K562 (cell line): ENCODE results near the gene KMT2D. TPM values are rescaled to one million over a fixed set of nuclear protein-coding genes. Genes with fewer than 3 reads are reported as not detected.

Experiments used
- ATAC-seq: fragments of 200-7000 bp; cut with Tn5 transposase; 3 replicates; pipeline ENCODE4 v1.9.1; 2020; ENCODE audit warnings: moderate library complexity
- BruUV-seq: library from RNA; stranded (reverse); fragments of 400-500 nt; replicated peaks from 2 replicates; lab custom pipeline; 2021; lab: Mats Ljungman, UMichigan
- CTCF ChIA-PET: fragments of 300-600 bp; formaldehyde crosslinking; extraction: SDS; loops from one replicate; lab custom pipeline; 2021; ENCODE audit warnings: low intra/inter-chr PET ratio; lab: Yijun Ruan, JAX
- POLR2A ChIA-PET: fragments of 300-600, 350-650 bp; sonication (Branson Sonifier 250); formaldehyde crosslinking; extraction: SDS; loops from one replicate; lab custom pipeline; 2021; ENCODE audit warnings: antibody characterized with exemption, inconsistent platforms; lab: Yijun Ruan, JAX
- DNase-seq, 4 experiments: peaks; one replicate each; pipeline versions ENCODE4 v3.0.0 to v3.0.0-alpha.2; 2011 to 2018; ENCODE audit warnings: low spot score in 3 of 4, mixed read lengths in 3 of 4; ENCODE audit errors: extremely low read depth in 1 of 4
- FAIRE-seq: peaks from 2 replicates; lab custom pipeline; 2011; peaks lifted over from hg19 to GRCh38; lab: Jason Lieb, UNC
- H2AFZ ChIP-seq: 2 replicates; pipeline ENCODE4 v1.6.0; 2011; ENCODE audit warnings: low read depth, low read length, control low read depth, inconsistent platforms
- H3K27ac ChIP-seq: fragments of 200-600 bp; 3 replicates; pipeline ENCODE4 v1.8.0; 2011; ENCODE audit warnings: low read depth, mild to moderate bottlenecking, control low read depth, inconsistent platforms, low read length, moderate library complexity, mixed read lengths; ENCODE audit errors: extremely low read depth
- H3K27me3 ChIP-seq, 2 experiments: fragments of 300-600 bp in 1 of 2; 2 replicates in 1 of 2; 3 replicates in 1 of 2; pipeline versions ENCODE4 v1.6.0 to v1.8.0; 2011; ENCODE audit warnings: inconsistent platforms in 2 of 2, low read length in 2 of 2, mild to moderate bottlenecking in 1 of 2, mixed read lengths in 1 of 2, moderate library complexity in 1 of 2; ENCODE audit not compliant: control insufficient read depth in 2 of 2, insufficient read depth in 2 of 2
- H3K36me3 ChIP-seq: fragments of 300-600 bp; 3 replicates; pipeline ENCODE4 v1.8.0; 2011; ENCODE audit warnings: mild to moderate bottlenecking, low read length, inconsistent platforms; ENCODE audit not compliant: control insufficient read depth, insufficient read depth
- H3K4me1 ChIP-seq, 2 experiments: fragments of 200-600 bp in 1 of 2; replicated peaks in 1 of 2; 2 replicates in 1 of 2; 3 replicates in 1 of 2; pipeline versions ENCODE4 v1.5.1 to v1.8.0; 2011; ENCODE audit warnings: inconsistent platforms in 2 of 2, low read length in 2 of 2, mild to moderate bottlenecking in 1 of 2, mixed read lengths in 1 of 2, moderate library complexity in 1 of 2; ENCODE audit not compliant: control insufficient read depth in 2 of 2, insufficient read depth in 2 of 2
- H3K4me2 ChIP-seq: 2 replicates; pipeline ENCODE4 v1.6.1; 2011; ENCODE audit warnings: low read length, control low read depth, inconsistent platforms, mixed read lengths; ENCODE audit not compliant: insufficient read depth
- H3K4me3 ChIP-seq: fragments of 200-600 bp; sonication (generic), shearing (Covaris generic); 2 replicates; pipeline ENCODE4 v1.5.1; 2016; ENCODE audit warnings: control low read depth, inconsistent platforms
- H3K79me2 ChIP-seq: fragments of 200-600 bp; 3 replicates; pipeline ENCODE4 v1.8.0; 2011; ENCODE audit warnings: low read length, inconsistent platforms; ENCODE audit not compliant: control insufficient read depth, insufficient read depth
- H3K9ac ChIP-seq, 2 experiments: 2 replicates each; pipeline versions ENCODE4 v1.6.0 to v1.6.1; 2011; ENCODE audit warnings: low read depth in 2 of 2, low read length in 2 of 2, control low read depth in 1 of 2, inconsistent platforms in 1 of 2, mild to moderate bottlenecking in 1 of 2, mixed read lengths in 1 of 2; ENCODE audit not compliant: insufficient read depth in 1 of 2
- H3K9me1 ChIP-seq: one replicate; pipeline ENCODE4 v1.6.0; 2011; ENCODE audit warnings: inconsistent platforms, mild to moderate bottlenecking, low read length, moderate library complexity; ENCODE audit not compliant: control insufficient read depth, insufficient read depth
- H3K9me3 ChIP-seq: replicated peaks from 2 replicates; pipeline ENCODE4 v1.5.1; 2011; ENCODE audit warnings: low read depth, low read length, inconsistent platforms; ENCODE audit not compliant: control insufficient read depth, insufficient read depth
- H4K20me1 ChIP-seq: replicated peaks from 2 replicates; pipeline ENCODE4 v1.6.1; 2011; ENCODE audit warnings: low read length, inconsistent platforms, mixed read lengths; ENCODE audit not compliant: control insufficient read depth, insufficient read depth
- ARID4B ChIP-seq: sonication (generic); formaldehyde crosslinking; IDR thresholded peaks from 2 replicates; pipeline ENCODE4 v1.8.0; 2022; ENCODE audit warnings: mild to moderate bottlenecking, missing genetic modification reagents
- MAZ ChIP-seq, 2 experiments: fragments of 450-650 bp in 1 of 2; sonication (generic) in 1 of 2; formaldehyde crosslinking; IDR thresholded peaks in 1 of 2; conservative IDR thresholded peaks in 1 of 2; 2 replicates each; pipeline versions ENCODE4 v1.4.0 to v1.5.0; 2020; ENCODE audit warnings: mild to moderate bottlenecking in 1 of 2, missing genetic modification reagents in 1 of 2
- MEF2A ChIP-seq: IDR thresholded peaks from 2 replicates; pipeline ENCODE4 v1.6.1; 2011; ENCODE audit warnings: low read depth, mild to moderate bottlenecking, low read length, moderate library complexity; ENCODE audit not compliant: control insufficient read depth
- PHF8 ChIP-seq: fragments of 200-600 bp; sonication (generic); IDR thresholded peaks from 2 replicates; pipeline ENCODE4 v1.6.1; 2012; ENCODE audit warnings: mixed run types, mild to moderate bottlenecking, inconsistent platforms, low read length, moderate library complexity, borderline replicate concordance
- SLC30A9 ChIP-seq: fragments of 250-450 bp; sonication (Bioruptor Pico); IDR thresholded peaks from 2 replicates; pipeline ENCODE4 v1.8.0; 2022; ENCODE audit warnings: mild to moderate bottlenecking, moderate library complexity
- TBP ChIP-seq: optimal IDR thresholded peaks from 2 replicates; pipeline ENCODE3; 2011; ENCODE audit warnings: low read depth, low read length, improper control_type of control experiment
- ZC3H11A ChIP-seq: IDR thresholded peaks from 2 replicates; pipeline ENCODE4 v1.6.1; 2012; ENCODE audit warnings: low read depth, low read length, improper control_type of control experiment
- WGBS: fragments of 100-300 bp; shearing (Covaris generic); methylation state at CpG from one replicate; pipeline ENCODE4 v1.1.6; 2016; ENCODE audit warnings: low coverage, mixed read lengths; ENCODE audit not compliant: insufficient coverage; ENCODE audit errors: missing lambda C conversion rate; 5-methylcytosine and 5-hydroxymethylcytosine counted together
- in situ Hi-C: fragments of 300-500 bp; cut with MboI; formaldehyde crosslinking; loops from 4 replicates; pipeline ENCODE4 v1.15.0; 2018; ENCODE audit warnings: inconsistent platforms, mixed read lengths
- intact Hi-C: fragments of 100-400 bp; cut with micrococcal nuclease; formaldehyde crosslinking; loops from 2 replicates; pipeline ENCODE4 v1.14.2; 2022
- polyA plus RNA-seq, 8 experiments: library from polyadenylated mRNA; depleted of rRNA in 4 of 8; stranded (reverse) in 5 of 8; unstranded in 3 of 8; fragments of >200 nt; fragmentation: Nextera tagmentation in 2 of 8; fragmentation: Illumina TruSeq in 1 of 8; extraction: Ambion mirVana in 2 of 8; extraction: Trizol in 1 of 8; gene quantifications; 2 replicates each; pipeline versions ENCODE4 v1.2.1 to v1.2.3, GENCODE V29; 2011 to 2014; ENCODE audit warnings: inconsistent platforms in 1 of 8, missing spikeins in 1 of 8
- total RNA-seq, 7 experiments: library from RNA; depleted of rRNA in 6 of 7; stranded (reverse); fragments of >200 nt in 6 of 7; fragmentation: Illumina TruSeq in 2 of 7; extraction: Trizol in 2 of 7; gene quantifications; 2 replicates each; pipeline versions ENCODE4 v1.2.1 to v1.2.3, GENCODE V29; 2011 to 2021; ENCODE audit warnings: low replicate concordance in 1 of 7

KMT2D gene
- total and polyA plus RNA-seq, 9 of the 15 experiments (the other 6 are each of a cell fraction or from before 2014, with no cell fraction given), result 0.22 to 93.7 (median 13.7) TPM

GRCh38 chr12:49084438-49084837 is 23.8 kb upstream of the KMT2D start:
- FAIRE-seq, result no peak
- H3K27ac ChIP-seq, result no peak overlapping the region
- peak overlapping the region; percentile 47; the same call in 1 of the 2 replicates for H2AFZ ChIP-seq
- DNase-seq, result no peak
- CTCF ChIA-PET, result no interaction called here
- H3K79me2 ChIP-seq, result no peaks in the 10 kb centered on the region
- H3K9me1 ChIP-seq, result no peaks in the 10 kb centered on the region
- no peak overlapping the region for H3K4me3 ChIP-seq
- BruUV-seq, result no TSS peak
- TF ChIP-seq MAZ (CRISPR knock-in tag; conservative IDR thresholded peaks at IDR 0.05 in 1 of 2, IDR thresholded peaks at IDR 0.05 in 1 of 2) (no peak), SLC30A9 (CRISPR knock-in tag) (no peak), ZC3H11A (no peak), MEF2A (no peak)
- TF ChIP-seq, all 486 proteins: peak for 0
- Histone ChIP-seq H3K4me1 (peaks cover 18 to 21% of the 10 kb centered on the region in 2 experiments), H4K20me1 (no peaks in the 10 kb centered on the region), H3K4me2 (no peak overlapping the region), H3K9ac (no peak overlapping the region), H3K27me3 (no peaks in the 10 kb centered on the region), H3K9me3 (no peaks in the 10 kb centered on the region), H3K36me3 (no peaks in the 10 kb centered on the region)
- intact Hi-C loops (no loop called here), in situ Hi-C loops (no loop called here)
- POLR2A ChIA-PET, result interaction anchor here (1.0 to 2.8 kb wide), 6 partner anchors 10 to 181 kb away, joined by 3 to 12 read pairs (median 4); partner anchors contain the start of genes DHH, TUBA1B and TUBA1C
- 86% methylated on average over 3 of the region's 3 CpGs for WGBS
- no peak for ATAC-seq

- Histone ChIP-seq H3K4me3 (no peak overlapping the region), H2AFZ (no peak overlapping the region), H4K20me1 (no peaks in the 10 kb centered on the region), H3K27ac (no peak overlapping the region), H3K36me3 (no peaks in the 10 kb centered on the region), H3K27me3 (no peaks in the 10 kb centered on the region), H3K4me2 (no peak overlapping the region), H3K9me1 (no peaks in the 10 kb centered on the region), H3K4me1 (no peaks in the 10 kb centered on the region), H3K9me3 (no peaks in the 10 kb centered on the region), H3K9ac (0 out of 4 replicates have a peak overlapping the region, but pooled peaks of 1 of the 2 experiments have one; percentile 1), H3K79me2 (no peaks in the 10 kb centered on the region)
- CTCF ChIA-PET, result no interaction called here
- WGBS, result 8% methylated on average over 1 of the region's 1 CpG
- FAIRE-seq (no peak), ATAC-seq (peak; percentile 25; the same call in 1 of the 3 replicates), DNase-seq (no peak)
- POLR2A ChIA-PET, result interaction anchor here (1.0 to 2.0 kb wide), 2 partner anchors 16 to 52 kb away, joined by 3 to 7 read pairs; partner anchors contain the start of gene TUBA1B
- no TSS peak for BruUV-seq
- TF ChIP-seq ARID4B (CRISPR knock-in tag) (no peak), PHF8 (no peak), TBP (no peak)
- in situ Hi-C loops, result no loop called here
- intact Hi-C loops, result no loop called here
These were observed 19.2 kb upstream of the KMT2D start for GRCh38 chr12:49079793-49080192.
